ENCODE results near the gene PLEKHA5.

PLEKHA5 gene

GRCh38 chr12:19423166-19423930 lies 293.8 kb downstream of the PLEKHA5 start:
- DNase-seq (ENCODE audit: low read depth) = no peak
- no peak overlapping the region for H3K4me3 ChIP-seq (ENCODE audit: low read length)
- TF ChIP-seq CTCF (conservative IDR thresholded peaks at IDR 0.05; ENCODE audit: low read length) = no peak

All from AG10803 (cell line).